Endothelial cell of umbilical vein (primary cell): ENCODE data around the gene LRRK2. TPM values are rescaled to one million over a fixed set of nuclear protein-coding genes. Genes with fewer than 3 reads are reported as not detected.

ENCODE experiments used
- BruUV-seq: library from RNA; stranded (reverse); fragments of 400-500 nt; replicated peaks from 2 replicates; lab custom pipeline; 2021; lab: Mats Ljungman, UMichigan
- CTCF ChIA-PET: fragments of 300-600, 350-600 bp; sonication (Branson Sonifier 250); formaldehyde crosslinking; loops from one replicate; lab custom pipeline; 2021; ENCODE audit warnings: antibody characterized with exemption, inconsistent platforms; lab: Charles Lee
- POLR2A ChIA-PET: fragments of 300-600, 350-600 bp; sonication (Branson Sonifier 250); formaldehyde crosslinking; loops from one replicate; lab custom pipeline; 2021; ENCODE audit warnings: antibody characterized with exemption, inconsistent platforms; lab: Charles Lee
- DNase-seq: peaks from one replicate; pipeline ENCODE4 v3.0.0-alpha.2; 2011; ENCODE audit warnings: low read depth, low spot score
- FAIRE-seq: peaks from 2 replicates; lab custom pipeline; 2011; peaks lifted over from hg19 to GRCh38; lab: Jason Lieb, UNC
- H2AFZ ChIP-seq: 2 replicates; pipeline ENCODE4 v1.6.0; 2012; ENCODE audit warnings: low read depth, low read length, control low read depth, inconsistent platforms
- H3K27ac ChIP-seq: 2 replicates; pipeline ENCODE4 v1.5.1; 2011; ENCODE audit warnings: low read depth, mild to moderate bottlenecking, control low read depth, low read length, moderate library complexity; ENCODE audit not compliant: insufficient read depth
- H3K27me3 ChIP-seq, 2 experiments: 2 replicates each; pipeline versions ENCODE4 v1.6.0 to v1.6.1; 2011; ENCODE audit warnings: low read length in 2 of 2, mixed read lengths in 1 of 2; ENCODE audit not compliant: control insufficient read depth in 2 of 2, insufficient read depth in 2 of 2
- H3K36me3 ChIP-seq, 2 experiments: 2 replicates in 1 of 2; 3 replicates in 1 of 2; pipeline ENCODE4 v1.5.1; 2011; ENCODE audit warnings: low read length in 2 of 2, mild to moderate bottlenecking in 1 of 2, moderate library complexity in 1 of 2; ENCODE audit not compliant: control insufficient read depth in 2 of 2, insufficient read depth in 2 of 2; ENCODE audit errors: extremely low read depth in 1 of 2
- H3K4me1 ChIP-seq: 3 replicates; pipeline ENCODE4 v1.5.1; 2011; ENCODE audit warnings: mild to moderate bottlenecking, low read length; ENCODE audit not compliant: control insufficient read depth, insufficient read depth; ENCODE audit errors: extremely low read depth
- H3K4me2 ChIP-seq: 2 replicates; pipeline ENCODE4 v1.6.1; 2011; ENCODE audit warnings: low read length, control low read depth, mixed read lengths; ENCODE audit not compliant: insufficient read depth
- H3K4me3 ChIP-seq, 3 experiments: fragments of 200-600 bp in 1 of 3; sonication (generic), shearing (Covaris generic) in 1 of 3; replicated peaks in 1 of 3; 2 replicates each; pipeline ENCODE4 v1.5.1; 2011 to 2016; ENCODE audit warnings: control low read depth in 3 of 3, low read length in 3 of 3, mild to moderate bottlenecking in 2 of 3, inconsistent platforms in 1 of 3, low read depth in 1 of 3, moderate library complexity in 1 of 3; ENCODE audit not compliant: insufficient read depth in 1 of 3
- H3K79me2 ChIP-seq: 2 replicates; pipeline ENCODE4 v1.6.0; 2012; ENCODE audit warnings: low read length, inconsistent platforms; ENCODE audit not compliant: control insufficient read depth, insufficient read depth
- H3K9ac ChIP-seq: replicated peaks from 2 replicates; pipeline ENCODE3; 2011; ENCODE audit warnings: low read length, control low read depth; ENCODE audit not compliant: insufficient read depth; ENCODE audit errors: extremely low read depth
- H3K9me1 ChIP-seq: replicated peaks from 3 replicates; pipeline ENCODE4 v1.6.0; 2011; ENCODE audit warnings: mild to moderate bottlenecking, low read length; ENCODE audit not compliant: control insufficient read depth, insufficient read depth; ENCODE audit errors: extremely low read depth
- H3K9me3 ChIP-seq: replicated peaks from 2 replicates; pipeline ENCODE4 v1.5.1; 2012; ENCODE audit warnings: low read length, inconsistent platforms; ENCODE audit not compliant: control insufficient read depth, insufficient read depth
- H4K20me1 ChIP-seq: replicated peaks from 2 replicates; pipeline ENCODE3; 2011; ENCODE audit warnings: mild to moderate bottlenecking, low read length; ENCODE audit not compliant: control insufficient read depth, insufficient read depth; ENCODE audit errors: extremely low read depth
- CTCF ChIP-seq, 2 donors: IDR thresholded peaks; 1 replicate in 1 of 2; 2 replicates in 1 of 2; pipeline ENCODE4 v1.5.1; 2011; ENCODE audit warnings: low read length in 2 of 2, mild to moderate bottlenecking in 2 of 2, moderate library complexity in 2 of 2, control low read depth in 1 of 2, inconsistent platforms in 1 of 2, low read depth in 1 of 2; ENCODE audit not compliant: insufficient read depth in 1 of 2; ENCODE audit errors: extremely low read depth in 1 of 2
- EZH2 ChIP-seq: IDR thresholded peaks from 2 replicates; pipeline ENCODE4 v1.6.1; 2012; ENCODE audit warnings: borderline replicate concordance, low read depth, mild to moderate bottlenecking, moderate library complexity, low read length, inconsistent platforms; ENCODE audit not compliant: severe bottlenecking
- FOS ChIP-seq: IDR thresholded peaks from 2 replicates; pipeline ENCODE4 v1.6.1; 2011; ENCODE audit warnings: mild to moderate bottlenecking, low read length, moderate library complexity, borderline replicate concordance; ENCODE audit not compliant: insufficient read depth
- GATA2 ChIP-seq: IDR thresholded peaks from 2 replicates; pipeline ENCODE4 v1.7.0; 2011; ENCODE audit warnings: low read depth, mild to moderate bottlenecking, moderate library complexity, mixed read lengths, low read length; ENCODE audit not compliant: insufficient read length, insufficient read depth
- JUN ChIP-seq: IDR thresholded peaks from 2 replicates; pipeline ENCODE4 v1.6.1; 2011; ENCODE audit warnings: borderline replicate concordance, low read depth; ENCODE audit not compliant: insufficient read length, insufficient read depth
- MAX ChIP-seq: IDR thresholded peaks from 2 replicates; pipeline ENCODE4 v1.6.1; 2011; ENCODE audit not compliant: insufficient read depth, insufficient read length
- MYC ChIP-seq: IDR thresholded peaks from one replicate; pipeline ENCODE4 v1.6.1; 2011; ENCODE audit warnings: mild to moderate bottlenecking, low read depth, low read length
- POLR2A ChIP-seq: IDR thresholded peaks from 2 replicates; pipeline ENCODE4 v1.6.1; 2012; ENCODE audit warnings: low read depth, mild to moderate bottlenecking, control low read depth, low read length
- POLR2AphosphoS5 ChIP-seq: IDR thresholded peaks from 2 replicates; pipeline ENCODE4 v1.6.1; 2012; ENCODE audit warnings: low read depth, mild to moderate bottlenecking, control low read depth, low read length, moderate library complexity; ENCODE audit not compliant: insufficient read depth
- dilution Hi-C: fragments of 300-500 bp; cut with MboI; formaldehyde crosslinking; loops from one replicate; pipeline ENCODE4 v1.15.0; 2019; ENCODE audit warnings: low sequenced_read_pairs; ENCODE audit not compliant: extremely low pct_ligation_motif_present
- intact Hi-C: fragments of 100-400 bp; cut with micrococcal nuclease; formaldehyde crosslinking; loops from one replicate; pipeline ENCODE4 v1.10.0; 2022
- polyA plus RNA-seq, 4 experiments: library from polyadenylated mRNA; depleted of rRNA in 3 of 4; stranded (reverse) in 3 of 4; unstranded in 1 of 4; fragments of >200 nt; gene quantifications; 2 replicates each; pipeline versions ENCODE4 v1.2.1 to v1.2.3, GENCODE V29; 2011 to 2012; ENCODE audit warnings: missing spikeins in 1 of 4
- total RNA-seq: library from RNA; stranded (reverse); gene quantifications from 2 replicates; pipeline ENCODE4 v1.2.3, GENCODE V29; 2021

Gene LRRK2
- total and polyA plus RNA-seq, 2 donors (not counting 3 experiments of a cell fraction or from before 2014, with no cell fraction given) = 0.26 to 2.2 TPM

GRCh38 chr12:40178701-40179100 is 46.1 kb upstream of the LRRK2 start:
- dilution Hi-C loops = no loop called here
- TF ChIP-seq POLR2AphosphoS5 = no peak
- TF ChIP-seq POLR2A = no peak
- no peak for TF ChIP-seq JUN
- no peak for TF ChIP-seq EZH2
- no peak overlapping the region for H3K4me2 ChIP-seq
- no peaks in the 10 kb centered on the region for H4K20me1 ChIP-seq
- no peak overlapping the region for H3K9ac ChIP-seq
- POLR2A ChIA-PET = no interaction called here
- no peaks in the 10 kb centered on the region for H3K36me3 ChIP-seq
- H2AFZ ChIP-seq = no peak overlapping the region
- no peaks in the 10 kb centered on the region for H3K27me3 ChIP-seq
- no peaks in the 10 kb centered on the region for H3K9me1 ChIP-seq
- intact Hi-C loops = no loop called here
- no peaks in the 10 kb centered on the region for H3K4me1 ChIP-seq
- DNase-seq (no peak), FAIRE-seq (no peak)
- no TSS peak for BruUV-seq
- CTCF ChIA-PET = no interaction called here
- H3K4me3 ChIP-seq = no peak overlapping the region
- H3K79me2 ChIP-seq = no peaks in the 10 kb centered on the region
- H3K27ac ChIP-seq = no peak overlapping the region
- H3K9me3 ChIP-seq = no peaks in the 10 kb centered on the region

GRCh38 chr12:40181490-40181889 is 43.3 kb upstream of the LRRK2 start:
- no peak overlapping the region for H3K27ac ChIP-seq
- no peaks in the 10 kb centered on the region for H3K9me1 ChIP-seq
- dilution Hi-C loops (no loop called here), intact Hi-C loops (no loop called here)
- no peak overlapping the region for H3K4me2 ChIP-seq
- H3K4me3 ChIP-seq = no peak overlapping the region
- TF ChIP-seq MYC (no peak), MAX (no peak), POLR2AphosphoS5 (no peak), CTCF (IDR thresholded peaks at IDR 0.05; ENCODE audit: extremely low read depth in 1 of 2, insufficient read depth in 1 of 2, low read depth in 1 of 2, low read length in 2 of 2) (no peak), GATA2 (no peak), POLR2A (no peak), EZH2 (no peak), FOS (no peak), JUN (no peak)
- ChIA-PET POLR2A (no interaction called here), CTCF (no interaction called here)
- H2AFZ ChIP-seq = no peak overlapping the region
- H3K9me3 ChIP-seq = no peaks in the 10 kb centered on the region
- H4K20me1 ChIP-seq = no peaks in the 10 kb centered on the region
- no peaks in the 10 kb centered on the region for H3K4me1 ChIP-seq
- FAIRE-seq (no peak), DNase-seq (no peak)
- no peak overlapping the region for H3K9ac ChIP-seq
- no peaks in the 10 kb centered on the region for H3K27me3 ChIP-seq
- no peaks in the 10 kb centered on the region for H3K36me3 ChIP-seq
- no peaks in the 10 kb centered on the region for H3K79me2 ChIP-seq
- BruUV-seq = no TSS peak
